NB4 (cell line): ENCODE results near the gene MAPK8IP2.
"Not testable (repeated sequence)": the region's sequence is repeated elsewhere in the genome, so short reads cannot be mapped to it uniquely, and the experiment has no call there.

ENCODE experiments used
- DNase-seq: peaks from one replicate; pipeline ENCODE4 v3.0.0; 2010; ENCODE audit warnings: low read depth
- H3K4me3 ChIP-seq: one replicate; pipeline ENCODE4 v1.5.1; 2011; ENCODE audit warnings: mild to moderate bottlenecking, low read depth, low read length, moderate library complexity
- MYC ChIP-seq: IDR thresholded peaks from 2 replicates; pipeline ENCODE4 v1.6.1; 2011; ENCODE audit warnings: low read depth, low read length
- POLR2A ChIP-seq: IDR thresholded peaks from 2 replicates; pipeline ENCODE4 v1.6.1; 2011; ENCODE audit warnings: mild to moderate bottlenecking; ENCODE audit not compliant: insufficient read length; ENCODE audit errors: extremely low read depth
- TF ChIP-seq, protein P1 (sequence below): IDR thresholded peaks from 2 replicates; pipeline ENCODE4 v1.6.1; 2011; ENCODE audit warnings: low read depth, low read length
- TF ChIP-seq, protein P2 (sequence below): IDR thresholded peaks from one replicate; pipeline ENCODE4 v1.5.1; 2012; ENCODE audit warnings: low read depth, low read length

MAPK8IP2 gene

DNA sequence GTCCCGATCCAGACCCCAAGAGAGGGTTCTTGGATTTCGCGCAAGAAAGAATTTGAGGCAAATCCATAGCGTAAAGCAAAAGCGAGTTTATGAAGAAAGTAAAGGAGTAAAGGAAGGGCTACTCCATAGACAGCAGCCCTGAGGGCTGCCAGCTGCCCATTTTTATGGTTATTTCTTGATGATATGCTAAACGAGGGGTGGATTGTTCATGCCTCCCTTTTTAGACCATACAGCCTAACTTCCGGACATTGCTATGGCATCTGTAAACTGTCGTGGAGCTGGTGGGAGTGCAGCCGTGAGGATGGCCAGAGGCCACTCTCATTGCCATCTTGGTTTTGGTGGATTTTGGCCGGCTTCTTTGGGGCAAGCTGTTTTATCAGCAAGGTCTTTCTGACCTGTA is 52.7 kb downstream of the MAPK8IP2 start:
- no peak for DNase-seq
- H3K4me3 ChIP-seq = no peak overlapping the region
- TF ChIP-seq, protein P1, sequence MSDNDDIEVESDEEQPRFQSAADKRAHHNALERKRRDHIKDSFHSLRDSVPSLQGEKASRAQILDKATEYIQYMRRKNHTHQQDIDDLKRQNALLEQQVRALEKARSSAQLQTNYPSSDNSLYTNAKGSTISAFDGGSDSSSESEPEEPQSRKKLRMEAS = no peak
- TF ChIP-seq POLR2A (no peak), MYC (no peak)
- TF ChIP-seq, protein P2, sequence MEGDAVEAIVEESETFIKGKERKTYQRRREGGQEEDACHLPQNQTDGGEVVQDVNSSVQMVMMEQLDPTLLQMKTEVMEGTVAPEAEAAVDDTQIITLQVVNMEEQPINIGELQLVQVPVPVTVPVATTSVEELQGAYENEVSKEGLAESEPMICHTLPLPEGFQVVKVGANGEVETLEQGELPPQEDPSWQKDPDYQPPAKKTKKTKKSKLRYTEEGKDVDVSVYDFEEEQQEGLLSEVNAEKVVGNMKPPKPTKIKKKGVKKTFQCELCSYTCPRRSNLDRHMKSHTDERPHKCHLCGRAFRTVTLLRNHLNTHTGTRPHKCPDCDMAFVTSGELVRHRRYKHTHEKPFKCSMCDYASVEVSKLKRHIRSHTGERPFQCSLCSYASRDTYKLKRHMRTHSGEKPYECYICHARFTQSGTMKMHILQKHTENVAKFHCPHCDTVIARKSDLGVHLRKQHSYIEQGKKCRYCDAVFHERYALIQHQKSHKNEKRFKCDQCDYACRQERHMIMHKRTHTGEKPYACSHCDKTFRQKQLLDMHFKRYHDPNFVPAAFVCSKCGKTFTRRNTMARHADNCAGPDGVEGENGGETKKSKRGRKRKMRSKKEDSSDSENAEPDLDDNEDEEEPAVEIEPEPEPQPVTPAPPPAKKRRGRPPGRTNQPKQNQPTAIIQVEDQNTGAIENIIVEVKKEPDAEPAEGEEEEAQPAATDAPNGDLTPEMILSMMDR = no peak

DNA sequence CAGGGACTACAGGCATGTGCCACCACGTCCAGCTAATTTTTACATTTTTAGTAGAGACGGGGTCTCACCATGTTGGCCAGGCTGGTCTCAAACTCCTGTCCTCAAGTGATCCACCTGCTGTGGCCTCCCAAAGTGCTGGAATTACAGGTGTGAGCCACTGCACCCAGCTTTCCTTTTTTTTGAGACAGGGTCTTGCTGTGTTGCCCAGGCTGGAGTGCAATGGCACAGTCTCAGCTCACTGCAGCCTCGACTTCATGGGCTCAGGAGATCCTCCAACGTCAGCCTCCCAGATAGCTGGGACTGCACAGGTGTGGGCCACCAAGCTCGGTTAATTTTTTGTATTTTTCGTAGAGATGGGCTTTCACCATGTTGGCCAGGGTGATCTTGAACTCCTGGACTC is 54.1 kb downstream of the MAPK8IP2 start:
- not testable (repeated sequence) for H3K4me3 ChIP-seq, DNase-seq

DNA sequence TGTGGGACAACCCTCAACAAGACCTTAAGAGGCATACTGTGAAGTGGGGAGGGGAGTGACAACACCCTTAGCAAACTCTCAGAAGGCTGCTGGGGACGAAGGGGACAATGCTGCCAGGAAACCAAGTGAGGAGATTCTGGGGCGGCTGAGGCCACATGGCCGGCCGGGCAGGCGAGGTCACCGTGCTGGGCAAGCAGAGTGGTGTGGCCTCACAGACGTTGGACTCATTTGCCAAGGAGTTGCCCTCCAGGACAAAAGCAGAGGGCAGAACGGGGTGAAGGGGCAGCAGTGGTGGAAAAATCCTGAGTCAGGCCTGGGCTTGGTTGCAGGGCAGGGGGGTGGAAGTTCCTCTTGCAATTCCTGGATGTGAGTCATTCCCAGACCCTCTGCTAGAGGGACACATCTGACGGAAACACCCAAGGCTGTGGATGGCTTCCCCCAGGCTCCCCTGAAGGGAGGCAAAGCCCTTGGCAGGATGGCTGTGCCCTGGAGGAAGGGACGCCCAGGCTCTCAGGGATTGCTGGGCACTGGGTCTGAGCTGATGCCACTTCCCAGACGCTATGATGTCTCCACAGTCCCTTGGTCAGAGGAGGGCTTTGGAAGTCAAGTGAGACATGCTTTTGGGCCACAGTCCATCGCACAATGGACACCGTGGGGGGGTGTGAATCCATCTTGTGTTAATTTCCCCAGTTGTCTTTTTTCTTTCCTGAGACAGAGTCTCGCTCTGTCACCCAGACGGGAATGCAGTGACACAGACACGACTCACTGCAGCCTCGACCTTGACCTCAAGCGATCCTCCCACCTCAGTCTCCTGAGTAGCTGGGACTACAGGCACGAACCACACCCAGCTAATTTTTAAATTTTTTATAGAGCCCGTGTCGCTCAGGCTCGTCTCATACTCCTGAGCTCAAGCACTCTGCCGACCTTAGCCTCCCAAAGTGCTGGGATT is 55.8 kb downstream of the MAPK8IP2 start:
- no peak for TF ChIP-seq POLR2A
- TF ChIP-seq, protein P2 = no peak
- TF ChIP-seq MYC = no peak
- TF ChIP-seq, protein P1 = no peak
- DNase-seq = peak; percentile 31
- H3K4me3 ChIP-seq = no peak overlapping the region

DNA sequence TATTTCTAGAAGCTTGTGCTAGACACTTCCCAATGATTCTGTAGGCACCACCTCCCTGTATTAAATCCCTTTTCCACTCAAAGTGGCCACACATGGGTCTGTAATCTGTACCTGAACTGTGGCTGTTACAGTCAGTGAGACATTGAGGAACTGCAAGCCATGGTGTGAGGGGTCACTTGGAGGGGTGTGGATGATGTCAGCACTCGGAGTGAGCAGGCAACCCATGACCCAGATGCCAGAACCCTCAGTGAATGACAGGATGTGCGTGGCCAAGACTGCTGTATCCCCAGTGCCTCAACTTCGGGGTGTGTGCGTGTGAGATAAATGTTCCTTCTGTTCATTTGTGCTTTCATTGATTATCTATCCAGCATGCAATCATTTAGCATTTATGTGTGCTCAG is 57.3 kb downstream of the MAPK8IP2 start:
- no peak overlapping the region for H3K4me3 ChIP-seq
- no peak for TF ChIP-seq MYC
- TF ChIP-seq, protein P1 = no peak
- TF ChIP-seq POLR2A = no peak
- TF ChIP-seq, protein P2 = no peak
- no peak for DNase-seq

DNA sequence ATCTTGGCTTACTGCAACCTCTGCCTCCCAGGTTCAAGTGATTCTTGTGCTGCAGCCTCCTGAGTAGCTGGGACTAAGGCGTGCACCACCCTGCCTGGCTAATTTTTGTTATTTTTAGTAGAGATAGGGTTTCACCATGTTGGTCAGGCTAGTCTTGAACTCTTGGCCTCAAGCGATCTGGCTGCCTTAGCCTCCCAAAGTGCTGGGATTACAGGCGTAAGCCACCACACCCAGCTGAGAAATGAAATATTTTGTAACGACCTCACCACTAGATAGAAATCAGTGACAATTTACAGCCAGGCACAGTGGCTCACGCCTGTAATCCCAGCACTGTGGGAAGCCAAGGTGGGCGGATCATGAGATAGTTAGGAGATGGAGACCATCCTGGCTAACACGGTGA is 59.1 kb downstream of the MAPK8IP2 start:
- not testable (repeated sequence) for H3K4me3 ChIP-seq, DNase-seq

DNA sequence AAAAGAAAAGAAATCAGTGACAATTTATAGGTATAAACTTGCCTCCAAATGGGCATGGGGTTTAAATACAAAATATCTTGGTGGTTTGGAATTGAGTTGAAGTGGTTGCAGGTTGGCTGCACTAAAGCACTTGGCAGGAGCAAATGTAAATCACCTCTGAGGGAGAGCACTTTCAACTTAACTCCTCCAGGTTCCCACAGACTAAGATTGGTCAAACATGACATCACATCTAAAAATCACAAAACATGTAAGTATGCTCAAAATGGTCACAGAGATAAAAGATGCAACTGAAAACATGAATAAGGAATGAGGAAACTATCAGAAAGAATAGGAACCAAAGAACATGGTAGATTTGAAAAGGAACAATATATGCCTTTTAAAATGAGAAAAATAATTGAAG is 59.7 kb downstream of the MAPK8IP2 start:
- no peak for DNase-seq
- no peak overlapping the region for H3K4me3 ChIP-seq
- TF ChIP-seq, protein P2 = no peak
- no peak for TF ChIP-seq POLR2A
- TF ChIP-seq, protein P1 = no peak
- no peak for TF ChIP-seq MYC
